Activated naive CD4-positive, alpha-beta T cell treated with anti-CD3 and anti-CD28 coated beads, Interleukin-2, amount 10 ng/mL, durations not matched to agents 7 days and 5 days (primary cell): ENCODE measurements around the gene ANGEL2.

Source experiments
- CTCF ChIA-PET: fragments of 350-600 bp; sonication (Branson Sonifier 250); formaldehyde crosslinking; loops from one replicate; lab custom pipeline; 2021; ENCODE audit warnings: antibody characterized with exemption; lab: Charles Lee
- DNase-seq: peaks from one replicate; pipeline ENCODE4 v3.0.0-alpha.2; 2020
- H3K27ac Mint-ChIP-seq: one replicate; pipeline ENCODE4 v1.8.0; 2021; ENCODE audit warnings: mild to moderate bottlenecking, moderate library complexity, mixed read lengths
- H3K27me3 Mint-ChIP-seq: one replicate; pipeline ENCODE4 v1.8.0; 2021; ENCODE audit warnings: mild to moderate bottlenecking, mixed read lengths
- H3K36me3 Mint-ChIP-seq: one replicate; pipeline ENCODE4 v1.8.0; 2021; ENCODE audit warnings: mixed read lengths
- H3K4me1 Mint-ChIP-seq: one replicate; pipeline ENCODE4 v1.8.0; 2021; ENCODE audit warnings: mixed read lengths
- H3K4me3 Mint-ChIP-seq: one replicate; pipeline ENCODE4 v1.8.0; 2021; ENCODE audit warnings: mild to moderate bottlenecking, moderate library complexity, mixed read lengths
- H3K9me3 Mint-ChIP-seq: one replicate; pipeline ENCODE4 v1.8.0; 2021; ENCODE audit warnings: mixed read lengths

The ANGEL2 gene

GRCh38 chr1:212959266-212960220 lies 56.1 kb downstream of the ANGEL2 start:
- DNase-seq = no peak
- no peak overlapping the region for H3K27ac Mint-ChIP-seq
- H3K4me3 Mint-ChIP-seq = no peak overlapping the region
- no peaks in the 10 kb centered on the region for H3K4me1 Mint-ChIP-seq
- H3K9me3 Mint-ChIP-seq = no peaks in the 10 kb centered on the region
- CTCF ChIA-PET = interaction anchor here (0.7 kb wide), 1 partner anchor 14 kb away, joined by 3 read pairs; no protein-coding TSS in a partner anchor
- H3K36me3 Mint-ChIP-seq = no peaks in the 10 kb centered on the region
- H3K27me3 Mint-ChIP-seq = peaks cover 50% of the 10 kb centered on the region

DNA sequence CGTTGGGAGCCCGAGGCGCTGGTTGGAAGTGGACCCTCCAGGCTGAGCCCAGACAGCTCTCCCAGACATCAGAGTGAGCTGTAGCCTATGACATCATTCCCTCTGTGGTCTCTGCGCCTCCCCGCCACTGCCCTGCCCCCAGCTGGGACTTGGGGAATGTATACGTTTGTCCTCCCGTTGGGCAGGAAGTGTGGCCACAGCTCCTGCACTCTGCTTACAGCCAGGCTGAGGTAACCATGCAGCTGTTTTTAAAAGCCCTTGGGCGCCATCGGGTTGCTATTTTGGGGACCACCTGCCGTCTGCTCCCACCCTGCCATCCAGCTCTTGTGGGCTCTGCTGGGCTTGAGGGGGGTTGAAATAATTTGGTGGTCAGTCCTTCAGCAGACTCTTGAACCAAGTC lies 57.5 kb downstream of the ANGEL2 start:
- Mint-ChIP-seq H3K4me1 (no peaks in the 10 kb centered on the region), H3K36me3 (no peaks in the 10 kb centered on the region), H3K27ac (no peak overlapping the region), H3K4me3 (no peak overlapping the region), H3K9me3 (no peaks in the 10 kb centered on the region), H3K27me3 (peaks cover 59% of the 10 kb centered on the region)
- DNase-seq = no peak
- CTCF ChIA-PET = interaction anchor here (1.4 kb wide), 1 partner anchor 9 kb away, joined by 4 read pairs; no protein-coding TSS in a partner anchor

DNA sequence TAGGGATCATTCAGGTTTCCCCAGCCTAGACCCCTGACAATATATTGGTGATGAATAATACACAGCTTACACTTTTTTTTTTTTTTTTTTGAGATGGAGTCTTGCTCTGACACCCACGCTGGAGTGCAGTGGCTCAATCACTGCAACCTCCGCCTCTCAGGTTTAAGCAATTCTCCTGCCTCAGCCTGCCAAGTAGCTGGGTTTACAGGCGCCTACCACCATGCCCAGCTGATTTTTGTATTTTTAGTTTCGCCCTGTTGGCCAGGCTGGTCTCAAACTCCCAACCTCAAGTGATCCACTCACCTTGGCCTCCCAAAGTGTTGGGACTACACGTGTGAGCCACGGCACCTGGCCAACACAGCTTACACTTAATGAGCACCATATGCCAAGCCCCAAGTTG lies 58.1 kb downstream of the ANGEL2 start:
- Mint-ChIP-seq H3K9me3 (no peaks in the 10 kb centered on the region), H3K4me3 (no peak overlapping the region), H3K36me3 (no peaks in the 10 kb centered on the region), H3K4me1 (no peaks in the 10 kb centered on the region), H3K27ac (no peak overlapping the region), H3K27me3 (peaks cover 65% of the 10 kb centered on the region)
- DNase-seq = no peak
- CTCF ChIA-PET = interaction anchor here (0.6 to 1.4 kb wide), 2 partner anchors 10 to 113 kb away, joined by 3 to 4 read pairs; no protein-coding TSS in a partner anchor

- Mint-ChIP-seq H3K36me3 (no peaks in the 10 kb centered on the region), H3K27me3 (peaks cover 75% of the 10 kb centered on the region), H3K4me3 (no peak overlapping the region), H3K4me1 (no peaks in the 10 kb centered on the region), H3K9me3 (no peaks in the 10 kb centered on the region), H3K27ac (no peak overlapping the region)
- CTCF ChIA-PET = no interaction called here
- no peak for DNase-seq
Observed at GRCh38 chr1:212955961-212956620, 59.6 kb downstream of the ANGEL2 start.

DNA sequence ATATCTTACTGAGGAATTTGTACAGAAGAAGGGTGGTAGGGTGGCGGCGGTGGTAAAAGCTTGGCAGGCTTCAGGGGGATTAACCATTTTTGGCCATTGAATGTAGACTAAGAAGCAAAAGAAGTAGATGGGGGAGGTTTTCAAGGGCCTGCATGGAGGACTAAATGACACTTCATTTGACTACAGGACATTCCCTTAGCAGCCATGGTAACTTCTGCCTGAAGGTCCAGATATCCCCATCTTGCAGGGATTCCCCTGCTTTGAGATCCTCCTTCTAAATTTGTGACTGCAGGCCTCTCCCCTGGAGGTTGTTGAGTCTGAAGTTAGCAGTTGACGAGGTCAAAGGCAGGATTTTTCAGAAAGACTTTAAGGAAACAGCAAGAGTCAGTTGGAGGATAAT lies 60.6 kb downstream of the ANGEL2 start:
- no peak overlapping the region for H3K4me3 Mint-ChIP-seq
- H3K27me3 Mint-ChIP-seq = peaks cover 78% of the 10 kb centered on the region
- CTCF ChIA-PET = interaction anchor here (2.5 kb wide), 1 partner anchor 12 kb away, joined by 11 read pairs; no protein-coding TSS in a partner anchor

DNA sequence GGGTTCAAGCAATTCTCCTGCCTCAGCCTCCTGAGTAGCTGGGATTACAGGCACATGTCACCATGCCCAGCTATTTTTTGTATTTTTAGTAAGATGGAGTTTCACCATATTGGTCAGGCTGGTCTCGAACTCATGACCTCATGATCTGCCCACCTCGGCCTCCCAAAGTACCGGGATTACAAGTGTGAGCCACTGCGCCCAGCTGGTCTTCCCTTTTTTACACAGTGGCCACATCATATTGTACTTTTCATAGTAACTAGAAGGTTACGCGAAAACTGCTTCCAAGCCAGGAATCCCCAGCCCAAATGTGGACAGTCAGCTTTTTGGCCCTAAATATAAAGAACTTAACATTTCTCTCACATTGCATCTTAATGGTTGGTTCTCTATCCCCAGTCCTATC lies 61.2 kb downstream of the ANGEL2 start:
- CTCF ChIA-PET = interaction anchor here (0.7 to 2.5 kb wide), 2 partner anchors 13 to 36 kb away, joined by 3 to 11 read pairs; no protein-coding TSS in a partner anchor
- Mint-ChIP-seq H3K27ac (no peak overlapping the region), H3K9me3 (no peaks in the 10 kb centered on the region), H3K36me3 (no peaks in the 10 kb centered on the region), H3K4me3 (no peak overlapping the region), H3K27me3 (peaks cover 81% of the 10 kb centered on the region), H3K4me1 (peaks cover 13% of the 10 kb centered on the region)
- DNase-seq = no peak

More for the DNA sequence above, 60.6 kb downstream of the ANGEL2 start:
- Mint-ChIP-seq H3K27ac (no peak overlapping the region), H3K9me3 (no peaks in the 10 kb centered on the region), H3K4me1 (peaks cover 8% of the 10 kb centered on the region), H3K36me3 (no peaks in the 10 kb centered on the region)
- no peak for DNase-seq

GRCh38 chr1:212953321-212953720 lies 62.3 kb downstream of the ANGEL2 start:
- Mint-ChIP-seq H3K9me3 (no peaks in the 10 kb centered on the region), H3K36me3 (no peaks in the 10 kb centered on the region), H3K27me3 (peaks cover 88% of the 10 kb centered on the region), H3K27ac (no peak overlapping the region), H3K4me3 (no peak overlapping the region), H3K4me1 (peaks cover 13% of the 10 kb centered on the region)
- no peak for DNase-seq
- CTCF ChIA-PET = interaction anchor here (0.6 to 2.5 kb wide), 3 partner anchors 14 to 496 kb away, joined by 3 to 11 read pairs (median 4); no protein-coding TSS in a partner anchor

- DNase-seq = no peak
- Mint-ChIP-seq H3K4me3 (no peak overlapping the region), H3K27ac (no peak overlapping the region), H3K27me3 (peaks cover 85% of the 10 kb centered on the region), H3K36me3 (no peaks in the 10 kb centered on the region), H3K4me1 (peaks cover 13% of the 10 kb centered on the region), H3K9me3 (no peaks in the 10 kb centered on the region)
- CTCF ChIA-PET = interaction anchor here (1.4 kb wide), 1 partner anchor 495 kb away, joined by 4 read pairs; no protein-coding TSS in a partner anchor
Observed at GRCh38 chr1:212952641-212952976, 63.1 kb downstream of the ANGEL2 start.

DNA sequence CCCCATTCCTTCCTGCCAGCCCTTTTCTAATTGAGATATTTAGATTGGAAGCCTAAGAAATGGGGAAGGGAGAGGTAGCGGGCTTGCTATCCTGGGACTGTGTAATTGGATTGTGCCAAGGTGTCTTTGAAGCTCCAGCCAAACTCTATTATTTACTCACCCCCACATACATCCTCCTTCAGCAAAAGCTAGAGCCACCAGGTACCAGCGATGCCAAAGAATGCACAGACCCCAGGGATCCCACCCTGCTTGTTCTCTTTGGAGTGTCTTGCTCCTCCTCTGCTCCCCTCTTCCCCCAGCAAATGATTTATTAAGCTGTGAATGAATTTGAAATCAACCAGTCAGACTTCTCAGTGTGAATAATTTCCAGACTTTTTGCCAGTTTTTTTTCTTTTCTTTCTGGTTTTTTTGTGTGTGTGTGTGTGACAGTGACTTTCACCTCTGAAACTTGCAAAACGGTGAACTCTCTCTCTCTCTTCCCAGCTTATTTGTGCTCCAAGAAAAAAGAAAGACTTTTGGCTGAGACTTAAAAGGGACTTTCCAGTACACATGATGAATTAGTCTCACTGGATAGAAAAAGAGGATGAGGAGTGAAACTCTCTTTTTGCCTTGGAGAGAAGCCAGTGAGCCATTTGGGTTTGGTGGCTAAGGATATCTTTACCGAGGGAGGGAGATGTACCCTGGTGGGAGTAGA lies 63.6 kb downstream of the ANGEL2 start:
- Mint-ChIP-seq H3K4me3 (no peak overlapping the region), H3K27me3 (peaks cover 85% of the 10 kb centered on the region), H3K4me1 (peaks cover 13% of the 10 kb centered on the region), H3K27ac (no peak overlapping the region), H3K9me3 (no peaks in the 10 kb centered on the region), H3K36me3 (no peaks in the 10 kb centered on the region)
- no peak for DNase-seq
- CTCF ChIA-PET = no interaction called here

GRCh38 chr1:212951126-212951946 lies 64.3 kb downstream of the ANGEL2 start:
- Mint-ChIP-seq H3K4me3 (peak overlapping the region; percentile 76), H3K4me1 (peaks cover 13% of the 10 kb centered on the region), H3K27me3 (peaks cover 84% of the 10 kb centered on the region), H3K9me3 (no peaks in the 10 kb centered on the region), H3K36me3 (no peaks in the 10 kb centered on the region), H3K27ac (no peak overlapping the region)
- CTCF ChIA-PET = no interaction called here
- peak; percentile 29 for DNase-seq

GRCh38 chr1:212950243-212951125 lies 65.2 kb downstream of the ANGEL2 start, which contains the start of gene VASH2:
TSS of gene VASH2 (plus strand) at chr1:212950541. CDS start at chr1:212951543, 1,002 bp downstream.
- Mint-ChIP-seq H3K27me3 (peaks cover 79% of the 10 kb centered on the region), H3K4me3 (peak within 1 kb of the TSS; percentile 76), H3K4me1 (peaks cover 13% of the 10 kb centered on the region), H3K9me3 (no peaks in the 10 kb centered on the region), H3K27ac (no peak within 1 kb of the TSS), H3K36me3 (no peaks in the 10 kb centered on the region)
- peak; percentile 82 for DNase-seq
- CTCF ChIA-PET = interaction anchor here (1.2 kb wide), 1 partner anchor 10 kb away, joined by 3 read pairs; no protein-coding TSS in a partner anchor

DNA sequence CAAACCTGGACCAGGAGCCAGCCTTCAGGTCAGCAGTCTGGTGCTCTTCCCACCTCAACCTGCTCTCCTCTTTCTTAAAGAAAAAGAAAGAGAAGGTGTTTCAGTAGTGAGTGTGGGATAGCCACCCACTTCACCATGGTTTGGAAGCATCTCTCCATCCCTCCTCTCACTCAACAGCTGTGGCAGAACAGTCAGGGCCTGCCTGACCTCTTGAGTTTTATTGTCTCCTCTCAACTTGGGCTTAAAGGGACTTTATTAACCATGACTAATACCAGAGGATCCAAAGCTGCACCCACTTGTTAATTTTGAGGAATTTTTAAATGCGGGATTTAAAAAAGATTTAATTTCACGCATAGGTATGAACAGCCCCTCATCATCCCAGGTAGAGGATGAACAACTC lies 65.9 kb downstream of the ANGEL2 start:
- CTCF ChIA-PET = interaction anchor here (0.9 to 1.2 kb wide), 2 partner anchors 11 to 33 kb away, joined by 3 read pairs; no protein-coding TSS in a partner anchor
- no peak overlapping the region for H3K27ac Mint-ChIP-seq
- H3K27me3 Mint-ChIP-seq = peaks cover 72% of the 10 kb centered on the region
- no peak for DNase-seq
- H3K4me3 Mint-ChIP-seq = peak overlapping the region; percentile 76
- no peaks in the 10 kb centered on the region for H3K36me3 Mint-ChIP-seq
- peaks cover 13% of the 10 kb centered on the region for H3K4me1 Mint-ChIP-seq
- no peaks in the 10 kb centered on the region for H3K9me3 Mint-ChIP-seq
